CD14-positive monocyte (primary cell): ENCODE data around the gene ARHGEF10L. TPM values are rescaled to one million over a fixed set of nuclear protein-coding genes. Genes with fewer than 3 reads are reported as not detected.
A peak's percentile ranks its signal among the peaks of the same experiment; 100 is the strongest.

Experiments used
- DNase-seq, 3 donors: peaks; one replicate each; pipeline ENCODE4 v3.0.0-alpha.2; 2011 to 2022
- H2AFZ ChIP-seq: 2 replicates; pipeline ENCODE4 v1.6.0; 2012; ENCODE audit warnings: mild to moderate bottlenecking, low read depth, low read length, inconsistent platforms; ENCODE audit not compliant: insufficient read depth, poor library complexity, severe bottlenecking
- H3K27ac ChIP-seq, 2 donors: 1 replicate in 1 of 2; 2 replicates in 1 of 2; pipeline ENCODE4 v1.5.1; 2012 to 2013; ENCODE audit warnings: low read length in 2 of 2, control low read depth in 1 of 2, inconsistent platforms in 1 of 2, low read depth in 1 of 2, mild to moderate bottlenecking in 1 of 2
- H3K27me3 ChIP-seq, 2 donors: one replicate each; pipeline versions ENCODE4 v1.6.0 to v1.6.1; 2011 to 2013; ENCODE audit warnings: low read length in 2 of 2; ENCODE audit not compliant: control insufficient read depth in 2 of 2, insufficient read depth in 2 of 2
- H3K36me3 ChIP-seq, 2 donors: replicated peaks in 1 of 2; 1 replicate in 1 of 2; 2 replicates in 1 of 2; pipeline versions ENCODE4 v1.5.1 to v1.6.1; 2012 to 2013; ENCODE audit warnings: low read length in 2 of 2, control low read depth in 1 of 2, inconsistent platforms in 1 of 2, mild to moderate bottlenecking in 1 of 2; ENCODE audit not compliant: insufficient read depth in 2 of 2, control insufficient read depth in 1 of 2
- H3K4me1 ChIP-seq, 2 donors: 1 replicate in 1 of 2; 2 replicates in 1 of 2; pipeline versions ENCODE4 v1.5.1 to v1.6.1; 2012 to 2013; ENCODE audit warnings: low read length in 2 of 2, control low read depth in 1 of 2, inconsistent platforms in 1 of 2, mild to moderate bottlenecking in 1 of 2, moderate library complexity in 1 of 2; ENCODE audit not compliant: insufficient read depth in 2 of 2, control insufficient read depth in 1 of 2
- H3K4me2 ChIP-seq: replicated peaks from 2 replicates; pipeline ENCODE3; 2012; ENCODE audit warnings: low read length, moderate library complexity, mild to moderate bottlenecking; ENCODE audit not compliant: poor library complexity, severe bottlenecking; ENCODE audit errors: extremely low read depth
- H3K4me3 ChIP-seq, 3 experiments: fragments of 200-600 bp in 1 of 3; sonication (generic) in 1 of 3; replicated peaks in 1 of 3; 1 replicate in 2 of 3; 2 replicates in 1 of 3; pipeline ENCODE4 v1.5.1; 2011 to 2013; ENCODE audit warnings: low read length in 3 of 3, mild to moderate bottlenecking in 3 of 3, control low read depth in 2 of 3, low read depth in 2 of 3, inconsistent platforms in 1 of 3, moderate library complexity in 1 of 3
- H3K79me2 ChIP-seq: 2 replicates; pipeline ENCODE4 v1.6.0; 2012; ENCODE audit warnings: mild to moderate bottlenecking, control low read depth, inconsistent platforms, low read length, moderate library complexity; ENCODE audit not compliant: insufficient read depth
- H3K9ac ChIP-seq: 2 replicates; pipeline ENCODE4 v1.6.0; 2017; ENCODE audit warnings: low read length, mild to moderate bottlenecking; ENCODE audit not compliant: insufficient read depth, poor library complexity, severe bottlenecking
- H3K9me3 ChIP-seq, 2 donors: replicated peaks in 1 of 2; 1 replicate in 1 of 2; 2 replicates in 1 of 2; pipeline versions ENCODE4 v1.5.1 to v1.6.1; 2012 to 2013; ENCODE audit warnings: low read length in 2 of 2, control low read depth in 1 of 2; ENCODE audit not compliant: control insufficient read depth in 1 of 2, insufficient read depth in 1 of 2
- H4K20me1 ChIP-seq: 2 replicates; pipeline ENCODE4 v1.6.0; 2012; ENCODE audit warnings: mild to moderate bottlenecking, low read length, control low read depth, moderate library complexity; ENCODE audit not compliant: insufficient read depth
- H3K27ac Mint-ChIP-seq, 7 donors: one replicate each; pipeline ENCODE4 v1.8.0; 2020; ENCODE audit warnings: mild to moderate bottlenecking in 7 of 7, mixed read lengths in 7 of 7, moderate library complexity in 6 of 7, inconsistent platforms in 2 of 7
- H3K27me3 Mint-ChIP-seq, 3 donors: one replicate each; pipeline ENCODE4 v1.8.0; 2021 to 2022; ENCODE audit warnings: low read depth in 3 of 3, mild to moderate bottlenecking in 3 of 3, mixed read lengths in 3 of 3, moderate library complexity in 3 of 3, inconsistent platforms in 1 of 3
- H3K36me3 Mint-ChIP-seq, 2 donors: one replicate each; pipeline ENCODE4 v1.8.0; 2020; ENCODE audit warnings: mixed read lengths in 2 of 2, inconsistent platforms in 1 of 2, mild to moderate bottlenecking in 1 of 2
- H3K4me1 Mint-ChIP-seq: one replicate; pipeline ENCODE4 v1.8.0; 2020; ENCODE audit warnings: mild to moderate bottlenecking, mixed read lengths
- H3K4me3 Mint-ChIP-seq, 2 donors: one replicate each; pipeline ENCODE4 v1.8.0; 2020; ENCODE audit warnings: mild to moderate bottlenecking in 2 of 2, mixed read lengths in 2 of 2, moderate library complexity in 1 of 2
- H3K9me3 Mint-ChIP-seq, 7 donors: one replicate each; pipeline ENCODE4 v1.8.0; 2020 to 2022; ENCODE audit warnings: mixed read lengths in 7 of 7, mild to moderate bottlenecking in 6 of 7, moderate library complexity in 6 of 7, inconsistent platforms in 2 of 7
- CTCF ChIP-seq: fragments of 200-600 bp; IDR thresholded peaks from one replicate; pipeline ENCODE4 v1.8.0; 2022; ENCODE audit warnings: antibody characterized with exemption, mild to moderate bottlenecking
- WGBS: methylation state at CpG from one replicate; pipeline ENCODE4 v1.1.5; 2013; ENCODE audit warnings: missing lambda C conversion rate; ENCODE audit not compliant: insufficient coverage; 5-methylcytosine and 5-hydroxymethylcytosine counted together
- intact Hi-C, 2 donors: fragments of 100-400 bp; cut with micrococcal nuclease; formaldehyde crosslinking; loops; one replicate each; pipeline versions ENCODE4 v1.15.0 to v1.15.1; 2023
- polyA plus RNA-seq, 3 donors: library from polyadenylated mRNA; depleted of rRNA in 1 of 3; unstranded in 2 of 3; stranded (reverse) in 1 of 3; fragments of 300-500 nt in 2 of 3; fragments of >200 nt in 1 of 3; fragmentation: Illumina TruSeq in 2 of 3; gene quantifications; 1 replicate in 2 of 3; 2 replicates in 1 of 3; pipeline ENCODE4 v1.2.3, GENCODE V29; 2012 to 2021

Gene ARHGEF10L
- polyA plus RNA-seq, 3 donors: 20.7 to 95.7 (median 23.7) TPM

GRCh38 chr1:17584539-17584938 lies 45.0 kb downstream of the ARHGEF10L start:
- Mint-ChIP-seq H3K36me3 (peaks cover 3 to 5% of the 10 kb centered on the region in 2 donors), H3K27me3 (peaks cover 0 to 7% (median 2%) of the 10 kb centered on the region in 3 donors), H3K27ac (no peak overlapping the region), H3K4me1 (peaks cover 62% of the 10 kb centered on the region), H3K9me3 (no peaks in the 10 kb centered on the region), H3K4me3 (no peak overlapping the region)
- no peak overlapping the region for H3K9ac ChIP-seq
- no peak overlapping the region for H2AFZ ChIP-seq
- no peak for TF ChIP-seq CTCF
- H3K27ac ChIP-seq: no peak overlapping the region
- no peak overlapping the region for H3K4me2 ChIP-seq
- intact Hi-C loops: no loop called here
- H4K20me1 ChIP-seq: no peaks in the 10 kb centered on the region
- no peaks in the 10 kb centered on the region for H3K27me3 ChIP-seq
- no peak overlapping the region for H3K4me3 ChIP-seq
- no peaks in the 10 kb centered on the region for H3K79me2 ChIP-seq
- H3K4me1 ChIP-seq: peaks cover 40 to 44% of the 10 kb centered on the region in 2 donors
- no peak for DNase-seq
- WGBS: 98% methylated on average over 4 of the region's 10 CpGs
- no peaks in the 10 kb centered on the region for H3K36me3 ChIP-seq
- H3K9me3 ChIP-seq: no peaks in the 10 kb centered on the region

GRCh38 chr1:17585266-17585987 lies 45.9 kb downstream of the ARHGEF10L start:
- Mint-ChIP-seq H3K27me3 (peaks cover 2 to 7% (median 4%) of the 10 kb centered on the region in 3 donors), H3K4me3 (no peak overlapping the region), H3K36me3 (peaks cover 5% of the 10 kb centered on the region in 2 donors), H3K4me1 (peaks cover 56% of the 10 kb centered on the region), H3K27ac (peak overlapping the region in 2 of 7 donors; percentile 31 to 68), H3K9me3 (no peaks in the 10 kb centered on the region)
- no peak overlapping the region for H3K27ac ChIP-seq
- H3K4me2 ChIP-seq: no peak overlapping the region
- H3K9me3 ChIP-seq: no peaks in the 10 kb centered on the region
- 81% methylated on average over 3 of the region's 9 CpGs for WGBS
- no peaks in the 10 kb centered on the region for H3K79me2 ChIP-seq
- H4K20me1 ChIP-seq: no peaks in the 10 kb centered on the region
- intact Hi-C loops: no loop called here
- H3K36me3 ChIP-seq: no peaks in the 10 kb centered on the region
- no peak overlapping the region for H3K9ac ChIP-seq
- peaks cover 39 to 41% of the 10 kb centered on the region in 2 donors for H3K4me1 ChIP-seq
- no peak for TF ChIP-seq CTCF
- DNase-seq: no peak
- H3K4me3 ChIP-seq: no peak overlapping the region
- H3K27me3 ChIP-seq: no peaks in the 10 kb centered on the region
- no peak overlapping the region for H2AFZ ChIP-seq
